SK-N-MC (cell line): Measurements from ENCODE around the gene LHX2.

Experiments
- DNase-seq: peaks from one replicate; pipeline ENCODE4 v3.0.0-alpha.2; 2011; ENCODE audit warnings: low read depth, low spot score
- H3K27ac ChIP-seq: fragments of 200-600 bp; sonication (generic); 2 replicates; pipeline ENCODE4 v1.5.1; 2016; ENCODE audit warnings: mixed run types
- H3K36me3 ChIP-seq: fragments of 200-600 bp; sonication (generic); 2 replicates; pipeline ENCODE4 v1.6.1; 2017; ENCODE audit warnings: antibody characterized with exemption, low read length, mixed read lengths; ENCODE audit not compliant: insufficient read depth
- H3K4me3 ChIP-seq: fragments of 200-600 bp; sonication (generic); 2 replicates; pipeline ENCODE4 v1.5.1; 2016
- H3K9ac ChIP-seq: fragments of 200-600 bp; sonication (generic); 2 replicates; pipeline ENCODE4 v1.8.0; 2017; ENCODE audit warnings: mixed run types, mixed read lengths; ENCODE audit not compliant: insufficient read length
- H3K9me3 ChIP-seq: fragments of 200-600 bp; sonication (generic); 2 replicates; pipeline ENCODE4 v1.6.1; 2017; ENCODE audit warnings: low read depth, mild to moderate bottlenecking, antibody characterized with exemption, low read length, moderate library complexity, mixed read lengths
- EZH2 ChIP-seq: fragments of 200-600 bp; sonication (generic); IDR thresholded peaks from one replicate; pipeline ENCODE4 v1.6.1; 2017; ENCODE audit warnings: antibody characterized with exemption
- FOXP2 ChIP-seq: optimal IDR thresholded peaks from 2 replicates; pipeline ENCODE3; 2011; ENCODE audit warnings: mild to moderate bottlenecking, moderate library complexity; ENCODE audit not compliant: insufficient read depth; ENCODE audit errors: extremely low read length, control extremely low read depth
- POLR2AphosphoS5 ChIP-seq: IDR thresholded peaks from 2 replicates; pipeline ENCODE4 v1.6.1; 2012; ENCODE audit warnings: mild to moderate bottlenecking, low read depth, low read length, borderline replicate concordance

Gene LHX2

GRCh38 chr9:124060844-124061605 lies 49.5 kb downstream of the LHX2 start:
- Histone ChIP-seq H3K27ac (no peak overlapping the region), H3K9ac (no peak overlapping the region), H3K9me3 (no peaks in the 10 kb centered on the region), H3K4me3 (no peak overlapping the region), H3K36me3 (no peaks in the 10 kb centered on the region)
- DNase-seq = no peak
- TF ChIP-seq EZH2 (no peak), FOXP2 (no peak), POLR2AphosphoS5 (no peak)

GRCh38 chr9:124062172-124062571 lies 50.6 kb downstream of the LHX2 start:
- no peak overlapping the region for H3K27ac ChIP-seq
- TF ChIP-seq POLR2AphosphoS5 = no peak
- TF ChIP-seq FOXP2 = no peak
- no peak for TF ChIP-seq EZH2
- no peaks in the 10 kb centered on the region for H3K36me3 ChIP-seq
- no peaks in the 10 kb centered on the region for H3K9me3 ChIP-seq
- H3K9ac ChIP-seq = no peak overlapping the region
- DNase-seq = no peak
- H3K4me3 ChIP-seq = no peak overlapping the region

- Histone ChIP-seq H3K27ac (no peak overlapping the region), H3K9ac (no peak overlapping the region), H3K4me3 (no peak overlapping the region), H3K9me3 (no peaks in the 10 kb centered on the region), H3K36me3 (no peaks in the 10 kb centered on the region)
- no peak for DNase-seq
- TF ChIP-seq FOXP2 (no peak), EZH2 (no peak), POLR2AphosphoS5 (no peak)
Measured at GRCh38 chr9:124066783-124067577, 55.4 kb downstream of the LHX2 start.

GRCh38 chr9:124068251-124068650 lies 56.7 kb downstream of the LHX2 start:
- DNase-seq = no peak
- no peaks in the 10 kb centered on the region for H3K36me3 ChIP-seq
- no peak overlapping the region for H3K9ac ChIP-seq
- H3K9me3 ChIP-seq = no peaks in the 10 kb centered on the region
- H3K4me3 ChIP-seq = no peak overlapping the region
- TF ChIP-seq EZH2 = no peak
- no peak for TF ChIP-seq POLR2AphosphoS5
- no peak for TF ChIP-seq FOXP2
- no peak overlapping the region for H3K27ac ChIP-seq

- Histone ChIP-seq H3K9ac (no peak overlapping the region), H3K4me3 (no peak overlapping the region), H3K36me3 (no peaks in the 10 kb centered on the region), H3K27ac (no peak overlapping the region), H3K9me3 (no peaks in the 10 kb centered on the region)
- no peak for DNase-seq
- TF ChIP-seq FOXP2 (no peak), EZH2 (no peak), POLR2AphosphoS5 (no peak)
Measured at GRCh38 chr9:124074746-124075145, 63.2 kb downstream of the LHX2 start.

GRCh38 chr9:124075761-124076160 lies 64.2 kb downstream of the LHX2 start:
- Histone ChIP-seq H3K27ac (no peak overlapping the region), H3K36me3 (no peaks in the 10 kb centered on the region)
- TF ChIP-seq EZH2 (no peak), FOXP2 (no peak), POLR2AphosphoS5 (no peak)

GRCh38 chr9:124077915-124078572 lies 66.5 kb downstream of the LHX2 start:
- no peaks in the 10 kb centered on the region for H3K36me3 ChIP-seq
- no peak overlapping the region for H3K4me3 ChIP-seq
- H3K27ac ChIP-seq = no peak overlapping the region
- no peak overlapping the region for H3K9ac ChIP-seq
- no peaks in the 10 kb centered on the region for H3K9me3 ChIP-seq
- no peak for DNase-seq
- TF ChIP-seq FOXP2 (no peak), POLR2AphosphoS5 (no peak), EZH2 (no peak)

More at GRCh38 chr9:124075761-124076160, 64.2 kb downstream of the LHX2 start:
- H3K9ac ChIP-seq = no peak overlapping the region
- no peak overlapping the region for H3K4me3 ChIP-seq
- no peak for DNase-seq
- no peaks in the 10 kb centered on the region for H3K9me3 ChIP-seq

GRCh38 chr9:124078641-124079040 lies 67.1 kb downstream of the LHX2 start:
- Histone ChIP-seq H3K27ac (no peak overlapping the region), H3K4me3 (no peak overlapping the region), H3K9ac (no peak overlapping the region), H3K9me3 (no peaks in the 10 kb centered on the region), H3K36me3 (no peaks in the 10 kb centered on the region)
- DNase-seq = no peak
- TF ChIP-seq POLR2AphosphoS5 (no peak), FOXP2 (no peak), EZH2 (no peak)
